H1 (cell line): ENCODE measurements around the gene WDFY4. TPM values are rescaled to one million over a fixed set of nuclear protein-coding genes. Genes with fewer than 3 reads are reported as not detected.

ENCODE experiments used
- ATF2 ChIP-seq: IDR thresholded peaks from 2 replicates; pipeline ENCODE4 v1.6.1; 2012; ENCODE audit warnings: low read length, inconsistent platforms
- ATF3 ChIP-seq: IDR thresholded peaks from 2 replicates; pipeline ENCODE4 v1.6.1; 2011; ENCODE audit warnings: low read depth, mild to moderate bottlenecking, low read length; ENCODE audit not compliant: insufficient read depth
- MAFK ChIP-seq: IDR thresholded peaks from 2 replicates; pipeline ENCODE4 v1.6.1; 2012; ENCODE audit warnings: low read depth, mild to moderate bottlenecking, improper control_type of control experiment, low read length
- RAD21 ChIP-seq, 2 experiments: IDR thresholded peaks in 1 of 2; conservative IDR thresholded peaks in 1 of 2; 2 replicates each; pipeline ENCODE4 v1.6.1; 2011; ENCODE audit warnings: low read depth in 2 of 2, low read length in 2 of 2, improper control_type of control experiment in 1 of 2, inconsistent platforms in 1 of 2, mild to moderate bottlenecking in 1 of 2, moderate library complexity in 1 of 2
- RBBP5 ChIP-seq: IDR thresholded peaks from 2 replicates; pipeline ENCODE4 v1.7.1; 2012; ENCODE audit warnings: low read depth, mild to moderate bottlenecking, inconsistent platforms, low read length, moderate library complexity, borderline replicate concordance
- TCF12 ChIP-seq: IDR thresholded peaks from 2 replicates; pipeline ENCODE4 v1.6.1; 2011; ENCODE audit warnings: low read depth, mild to moderate bottlenecking, low read length
- polyA plus RNA-seq, 7 experiments: library from polyadenylated mRNA; depleted of rRNA in 3 of 7; stranded (reverse) in 5 of 7; unstranded in 2 of 7; fragments of >200 nt in 5 of 7; fragments of 200-250 nt in 2 of 7; gene quantifications; 1 replicate in 5 of 7; 2 replicates in 1 of 7; 4 replicates in 1 of 7; pipeline versions ENCODE4 v1.2.1 to v1.2.3, GENCODE V29; 2011 to 2013; ENCODE audit warnings: missing spikeins in 2 of 7, mixed read lengths in 2 of 7
- total RNA-seq: library from RNA; stranded (reverse); fragmentation: NEBNext Ultra II Directional; extraction: Animal tissue kit (Norgen Biotek cat#: 25700); gene quantifications from 2 replicates; pipeline ENCODE4 v1.2.1, GENCODE V29; 2021

WDFY4 gene
- total and polyA plus RNA-seq, 2 of the 8 experiments (the other 6 are each of a cell fraction or from before 2014, with no cell fraction given), result not detected

- TF ChIP-seq ATF3 (no peak), RBBP5 (no peak), TCF12 (no peak), MAFK (no peak), ATF2 (no peak), RAD21 (IDR thresholded peaks at IDR 0.05 in 1 of 2, conservative IDR thresholded peaks at IDR 0.05 in 1 of 2; ENCODE audit: low read depth in 2 of 2, low read length in 2 of 2) (no peak)
- TF ChIP-seq, all 59 proteins: peak for 0
Observed at GRCh38 chr10:48896756-48897440, 212.2 kb downstream of the WDFY4 start (continued).
